RWPE1 (cell line): ENCODE data around the gene HSD17B12.

Source experiments
- CTCF ChIA-PET: fragments of 350-600 bp; sonication (Branson Sonifier 250); formaldehyde crosslinking; extraction: SDS; loops from one replicate; lab custom pipeline; 2021; lab: Yijun Ruan, JAX
- POLR2A ChIA-PET: fragments of 400-600 bp; formaldehyde crosslinking; extraction: SDS; loops from one replicate; lab custom pipeline; 2020; ENCODE audit warnings: antibody characterized with exemption; ENCODE audit not compliant: low non-redundant PET; lab: Yijun Ruan, JAX
- DNase-seq: peaks from one replicate; pipeline ENCODE4 v3.0.0; 2012; ENCODE audit warnings: low spot score
- H3K27ac ChIP-seq: fragments of 450-650 bp; 2 replicates; pipeline ENCODE4 v1.5.1; 2017
- CTCF ChIP-seq: fragments of 450-650 bp; conservative IDR thresholded peaks from 2 replicates; pipeline ENCODE4 v1.5.1; 2017; ENCODE audit warnings: low read depth, mild to moderate bottlenecking

Gene HSD17B12

GRCh38 chr11:43680521-43681400, at the start of gene HSD17B12:
Gene HSD17B12, plus strand, starts transcription at chr11:43680738. Its CDS starts 90 bp downstream, at chr11:43680828.
- peak; percentile 99 for DNase-seq
- peak within 1 kb of the TSS; percentile 89 for H3K27ac ChIP-seq
- TF ChIP-seq CTCF: no peak
- CTCF ChIA-PET: no interaction called here
- POLR2A ChIA-PET: no interaction called here

GRCh38 chr11:43631732-43632131, 48.8 kb upstream of the HSD17B12 start:
- ChIA-PET CTCF (no interaction called here), POLR2A (no interaction called here)
- no peak overlapping the region for H3K27ac ChIP-seq
- TF ChIP-seq CTCF: no peak
- DNase-seq: no peak

DNA sequence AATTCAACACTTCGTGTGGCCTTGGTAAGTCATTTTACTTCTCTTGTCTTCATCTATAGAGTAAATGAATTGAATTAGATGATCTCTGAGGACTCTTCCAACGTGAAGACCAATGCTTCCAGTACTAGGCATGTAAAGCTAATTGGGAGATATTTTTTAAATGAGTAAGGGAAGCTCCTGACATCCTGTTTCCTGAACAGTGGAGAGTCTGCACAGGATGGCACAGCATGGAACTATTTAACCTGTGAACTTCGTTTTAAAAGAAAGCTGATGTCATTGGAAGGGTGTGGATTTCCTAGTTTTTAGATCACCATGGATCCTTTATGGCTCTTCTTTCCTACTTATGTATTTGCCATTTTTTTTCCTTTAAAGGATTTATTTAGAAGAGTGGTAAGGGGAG, 48.4 kb upstream of the HSD17B12 start:
- POLR2A ChIA-PET: interaction anchor here (0.8 kb wide), 1 partner anchor 14 kb away, joined by 4 read pairs; no protein-coding TSS in a partner anchor
- no peak for TF ChIP-seq CTCF
- H3K27ac ChIP-seq: no peak overlapping the region
- CTCF ChIA-PET: no interaction called here
- no peak for DNase-seq

GRCh38 chr11:43638717-43639116, 41.8 kb upstream of the HSD17B12 start:
- DNase-seq: no peak
- ChIA-PET POLR2A (no interaction called here), CTCF (interaction anchor here (0.6 kb wide), 1 partner anchor 30 kb away, joined by 3 read pairs; no protein-coding TSS in a partner anchor)
- no peak overlapping the region for H3K27ac ChIP-seq
- no peak for TF ChIP-seq CTCF

GRCh38 chr11:43639224-43639623, 41.3 kb upstream of the HSD17B12 start:
- no peak overlapping the region for H3K27ac ChIP-seq
- CTCF ChIA-PET: interaction anchor here (0.7 kb wide), 1 partner anchor 34 kb away, joined by 4 read pairs; no protein-coding TSS in a partner anchor
- TF ChIP-seq CTCF: no peak
- POLR2A ChIA-PET: no interaction called here
- no peak for DNase-seq

GRCh38 chr11:43639920-43640319, 40.6 kb upstream of the HSD17B12 start:
- no peak for TF ChIP-seq CTCF
- ChIA-PET POLR2A (no interaction called here), CTCF (interaction anchor here (0.7 kb wide), 1 partner anchor 35 kb away, joined by 4 read pairs; no protein-coding TSS in a partner anchor)
- no peak overlapping the region for H3K27ac ChIP-seq
- DNase-seq: no peak
